ENCODE results near the gene OR6X1. TPM values are rescaled to one million over a fixed set of nuclear protein-coding genes. Genes with fewer than 3 reads are reported as not detected.

Gene OR6X1
- total RNA-seq, 1 experiment from 2014 or later: not detected

GRCh38 chr11:123783536-123783935, 29.2 kb upstream of the OR6X1 start:
- BruUV-seq (replicated peaks): no TSS peak

GRCh38 chr11:123778511-123778910, 24.2 kb upstream of the OR6X1 start:
- intact Hi-C loops (cut with micrococcal nuclease; ENCODE audit: unreplicated experiment): no loop called here
- ChIA-PET POLR2A (ENCODE audit: low non-redundant PET) (no interaction called here), CTCF (no interaction called here)
- H3K4me3 ChIP-seq (ENCODE audit: low read depth, low read length, poor library complexity, severe bottlenecking): no peak overlapping the region
- no TSS peak for BruUV-seq (replicated peaks)
- H3K9me3 ChIP-seq (ENCODE audit: low read depth, low read length, poor library complexity, severe bottlenecking): no peaks in the 10 kb centered on the region
- TF ChIP-seq EZH2 (IDR thresholded peaks at IDR 0.05; ENCODE audit: borderline replicate concordance, low read depth, low read length, poor library complexity, severe bottlenecking) (no peak), CTCF (conservative IDR thresholded peaks at IDR 0.05; ENCODE audit: low read depth, low read length) (no peak)
- no peaks in the 10 kb centered on the region for H3K4me1 ChIP-seq (ENCODE audit: insufficient read depth, low read length, poor library complexity, severe bottlenecking)
- no peak for DNase-seq (ENCODE audit: low spot score)
- H3K27ac ChIP-seq (ENCODE audit: low read depth, low read length, poor library complexity, severe bottlenecking): no peak overlapping the region
- no peaks in the 10 kb centered on the region for H3K27me3 ChIP-seq (replicated peaks; ENCODE audit: insufficient read depth, low read depth, low read length, poor library complexity)
- no peaks in the 10 kb centered on the region for H3K36me3 ChIP-seq (ENCODE audit: insufficient read depth, low read length, poor library complexity, severe bottlenecking)

More at GRCh38 chr11:123783536-123783935, 29.2 kb upstream of the OR6X1 start:
- DNase-seq (ENCODE audit: low spot score): no peak
- CTCF ChIA-PET: no interaction called here
- POLR2A ChIA-PET (ENCODE audit: low non-redundant PET): no interaction called here
- Histone ChIP-seq H3K27me3 (replicated peaks; ENCODE audit: insufficient read depth, low read depth, low read length, poor library complexity) (peaks cover 7% of the 10 kb centered on the region), H3K36me3 (ENCODE audit: insufficient read depth, low read length, poor library complexity, severe bottlenecking) (no peaks in the 10 kb centered on the region), H3K9me3 (ENCODE audit: low read depth, low read length, poor library complexity, severe bottlenecking) (no peaks in the 10 kb centered on the region), H3K27ac (ENCODE audit: low read depth, low read length, poor library complexity, severe bottlenecking) (no peak overlapping the region), H3K4me1 (ENCODE audit: insufficient read depth, low read length, poor library complexity, severe bottlenecking) (no peaks in the 10 kb centered on the region), H3K4me3 (ENCODE audit: low read depth, low read length, poor library complexity, severe bottlenecking) (no peak overlapping the region)
- TF ChIP-seq CTCF (conservative IDR thresholded peaks at IDR 0.05; ENCODE audit: low read depth, low read length) (no peak), EZH2 (IDR thresholded peaks at IDR 0.05; ENCODE audit: borderline replicate concordance, low read depth, low read length, poor library complexity, severe bottlenecking) (no peak)
- intact Hi-C loops (cut with micrococcal nuclease; ENCODE audit: unreplicated experiment): no loop called here

GRCh38 chr11:123775715-123776549, 21.6 kb upstream of the OR6X1 start:
- no TSS peak for BruUV-seq (replicated peaks)
- Histone ChIP-seq H3K27ac (ENCODE audit: low read depth, low read length, poor library complexity, severe bottlenecking) (no peak overlapping the region), H3K36me3 (ENCODE audit: insufficient read depth, low read length, poor library complexity, severe bottlenecking) (no peaks in the 10 kb centered on the region), H3K4me1 (ENCODE audit: insufficient read depth, low read length, poor library complexity, severe bottlenecking) (no peaks in the 10 kb centered on the region), H3K4me3 (ENCODE audit: low read depth, low read length, poor library complexity, severe bottlenecking) (no peak overlapping the region), H3K27me3 (replicated peaks; ENCODE audit: insufficient read depth, low read depth, low read length, poor library complexity) (no peaks in the 10 kb centered on the region), H3K9me3 (ENCODE audit: low read depth, low read length, poor library complexity, severe bottlenecking) (no peaks in the 10 kb centered on the region)
- ChIA-PET POLR2A (ENCODE audit: low non-redundant PET) (no interaction called here), CTCF (no interaction called here)
- intact Hi-C loops (cut with micrococcal nuclease; ENCODE audit: unreplicated experiment): no loop called here
- DNase-seq (ENCODE audit: low spot score): no peak
- TF ChIP-seq EZH2 (IDR thresholded peaks at IDR 0.05; ENCODE audit: borderline replicate concordance, low read depth, low read length, poor library complexity, severe bottlenecking) (no peak), CTCF (conservative IDR thresholded peaks at IDR 0.05; ENCODE audit: low read depth, low read length) (no peak)

All from A673 (cell line).